Measurements from ENCODE around the gene PPIF.

Gene PPIF

DNA sequence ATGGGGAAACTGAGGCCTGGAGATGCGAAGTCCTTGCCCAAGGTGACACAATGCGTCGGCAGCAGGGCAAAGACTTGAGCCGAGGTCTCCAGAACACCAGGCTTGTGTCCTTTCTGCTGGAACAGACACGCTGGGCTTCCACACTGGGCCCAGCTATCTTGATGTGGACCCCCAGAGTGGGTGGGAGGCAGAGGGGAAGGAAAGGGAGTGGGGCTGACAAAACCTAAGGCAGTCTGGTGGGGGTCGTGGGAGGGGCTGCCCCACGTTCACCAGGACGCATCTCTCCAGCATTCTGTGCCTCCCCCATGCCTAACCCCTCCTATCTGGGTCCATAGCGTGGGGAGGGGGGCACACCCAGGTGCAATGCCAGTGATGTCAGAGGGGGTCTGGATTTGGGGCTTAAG lies 38.1 kb downstream of the PPIF start:
- DNase-seq (ENCODE audit: extremely low read depth in 1 of 2, low read depth in 1 of 2): no peak

DNA sequence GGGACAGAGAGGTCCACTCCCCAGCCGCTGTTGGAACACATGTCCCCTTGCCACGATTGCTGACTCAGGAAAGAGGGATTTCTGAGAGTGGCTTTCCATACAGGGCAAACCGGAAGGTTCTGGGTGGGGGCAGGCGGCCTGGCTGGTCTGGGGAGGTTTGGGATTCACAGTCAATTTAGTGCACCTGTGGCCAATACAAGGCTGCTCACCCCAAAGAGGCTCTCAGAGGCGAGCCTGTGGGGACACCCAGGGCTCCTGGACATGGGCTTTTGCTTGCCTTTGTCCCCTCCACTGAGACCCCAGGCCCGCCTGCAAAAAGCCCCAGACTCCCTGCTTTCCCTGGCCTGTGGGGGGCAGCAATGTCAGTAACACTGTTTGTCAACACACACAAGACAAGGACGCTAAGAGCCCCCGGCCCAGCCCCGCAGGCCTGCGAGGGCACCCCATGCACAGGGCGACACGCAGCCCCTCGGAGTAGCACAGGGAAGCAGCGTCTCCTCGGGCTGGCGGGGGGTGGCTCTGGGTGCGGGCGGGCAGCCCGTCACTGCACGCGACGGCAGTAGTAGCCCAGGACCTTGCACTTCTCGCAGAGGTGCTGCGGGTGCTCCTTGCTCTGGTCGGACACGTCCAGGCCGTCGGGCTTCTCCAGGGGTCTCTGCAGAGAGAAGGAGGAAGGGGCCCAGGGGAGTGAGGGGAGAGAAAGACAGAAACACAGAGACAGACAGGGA lies 38.7 kb downstream of the PPIF start:
- DNase-seq (ENCODE audit: extremely low read depth in 1 of 2, low read depth in 1 of 2): no peak

- DNase-seq (ENCODE audit: extremely low read depth in 1 of 2, low read depth in 1 of 2): no peak
Measured at GRCh38 chr10:79386637-79387465, 39.6 kb downstream of the PPIF start.

GRCh38 chr10:79387466-79387973 lies 40.3 kb downstream of the PPIF start:
- DNase-seq (ENCODE audit: extremely low read depth in 1 of 2, low read depth in 1 of 2): no peak

DNA sequence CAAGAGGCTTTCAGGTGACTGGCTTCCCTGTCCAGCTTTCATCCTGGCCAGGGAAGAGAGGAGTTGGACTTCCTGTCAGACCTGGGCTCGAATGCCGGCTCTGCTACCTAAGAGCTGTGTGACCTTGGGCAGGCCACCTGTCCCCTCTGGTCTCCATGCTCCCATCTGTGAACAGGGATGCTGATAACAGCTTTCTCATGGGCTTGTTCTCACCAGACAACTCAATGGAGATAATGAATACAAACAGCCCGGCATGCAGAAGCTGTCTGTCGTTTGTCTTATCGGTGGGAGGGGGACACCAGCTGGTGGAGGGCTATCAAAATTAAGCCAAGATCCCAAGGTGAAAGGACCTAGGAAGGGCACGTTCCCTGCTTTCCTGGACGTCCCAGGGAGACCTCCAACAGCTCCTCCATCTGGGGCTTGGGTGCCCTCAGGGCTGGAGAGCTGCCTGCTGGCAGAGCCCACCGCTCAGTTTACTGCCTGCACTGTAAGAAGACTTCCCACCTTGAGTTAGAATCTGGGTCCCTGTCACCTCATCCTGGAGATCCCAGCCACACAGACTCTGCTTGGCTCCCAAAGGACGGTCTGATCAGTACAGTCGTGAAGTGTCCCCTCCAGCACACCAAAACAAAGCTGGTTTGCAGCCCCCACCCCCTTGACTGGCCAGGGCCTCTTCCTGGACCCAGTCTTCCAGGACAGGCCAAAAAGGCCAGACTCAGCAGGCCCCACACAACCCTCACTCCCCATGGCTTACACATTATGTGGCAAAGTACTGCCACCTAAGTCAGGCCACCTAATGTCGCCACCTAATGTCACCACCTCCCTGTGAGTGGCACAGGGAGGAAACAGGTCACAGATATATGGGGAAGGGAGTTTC lies 40.9 kb downstream of the PPIF start:
- DNase-seq (ENCODE audit: extremely low read depth in 1 of 2, low read depth in 1 of 2): no peak

- DNase-seq (ENCODE audit: extremely low read depth in 1 of 2, low read depth in 1 of 2): no peak
Measured at GRCh38 chr10:79390057-79390456, 42.8 kb downstream of the PPIF start.

DNA sequence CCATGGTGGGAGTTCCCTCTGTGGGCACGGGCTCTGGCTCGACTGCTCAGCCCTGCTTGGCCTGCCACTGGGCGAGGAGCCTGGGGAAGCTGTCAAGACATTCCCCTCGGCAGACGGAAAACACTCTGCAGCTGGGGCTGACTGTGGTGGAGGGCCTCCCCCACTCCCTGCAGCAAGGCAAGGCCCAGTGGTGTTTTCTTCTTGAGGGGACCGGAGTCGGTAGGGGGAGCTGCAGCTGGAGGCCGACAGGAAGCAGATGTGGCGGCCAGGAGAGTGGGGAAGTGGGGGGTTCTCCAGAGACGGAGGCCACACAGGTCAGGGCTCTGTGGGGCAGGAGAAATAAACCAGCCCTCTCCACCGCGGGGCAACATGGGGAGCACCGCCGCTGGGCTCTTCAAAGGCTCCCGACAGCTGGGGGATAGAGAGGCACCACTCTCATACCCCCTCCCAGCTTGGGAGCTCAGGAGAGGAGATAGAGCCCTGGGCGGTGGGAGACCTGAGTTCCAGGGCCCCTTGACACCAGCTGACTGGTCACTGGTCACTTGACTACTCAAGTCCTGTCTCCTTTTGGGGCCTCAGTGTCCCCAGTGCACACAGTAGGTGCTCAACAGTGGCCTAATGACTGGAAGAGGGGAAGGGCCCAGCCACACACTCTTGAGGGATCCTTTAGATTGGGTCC lies 43.4 kb downstream of the PPIF start:
- DNase-seq (ENCODE audit: extremely low read depth in 1 of 2, low read depth in 1 of 2): no peak

GRCh38 chr10:79391231-79392019 lies 44.2 kb downstream of the PPIF start:
- no peak for DNase-seq (ENCODE audit: extremely low read depth in 1 of 2, low read depth in 1 of 2)

DNA sequence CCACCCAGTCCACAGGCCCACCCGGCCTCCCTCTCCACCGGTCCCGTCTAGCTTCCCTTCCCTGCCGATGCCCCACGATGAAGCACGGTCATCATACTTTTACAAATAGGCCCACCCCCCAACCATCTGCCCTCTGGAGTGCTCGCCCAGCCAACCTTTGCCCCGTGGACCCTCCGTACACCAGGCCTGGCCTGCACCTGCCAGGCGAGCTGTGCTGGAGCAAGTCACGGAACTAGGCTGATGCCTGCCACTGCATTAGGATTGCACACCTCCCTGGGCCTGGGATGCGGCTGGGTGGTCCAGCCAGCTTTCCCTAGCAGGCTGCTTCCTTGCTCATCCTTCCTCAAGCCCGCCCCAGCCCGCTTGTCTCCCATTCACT lies 44.7 kb downstream of the PPIF start:
- DNase-seq (ENCODE audit: extremely low read depth in 1 of 2, low read depth in 1 of 2): no peak

GRCh38 chr10:79392506-79393176 lies 45.4 kb downstream of the PPIF start:
- DNase-seq (ENCODE audit: extremely low read depth in 1 of 2, low read depth in 1 of 2): no peak

- no peak for DNase-seq (ENCODE audit: extremely low read depth in 1 of 2, low read depth in 1 of 2)
Measured at GRCh38 chr10:79393221-79393923, 46.1 kb downstream of the PPIF start.

DNA sequence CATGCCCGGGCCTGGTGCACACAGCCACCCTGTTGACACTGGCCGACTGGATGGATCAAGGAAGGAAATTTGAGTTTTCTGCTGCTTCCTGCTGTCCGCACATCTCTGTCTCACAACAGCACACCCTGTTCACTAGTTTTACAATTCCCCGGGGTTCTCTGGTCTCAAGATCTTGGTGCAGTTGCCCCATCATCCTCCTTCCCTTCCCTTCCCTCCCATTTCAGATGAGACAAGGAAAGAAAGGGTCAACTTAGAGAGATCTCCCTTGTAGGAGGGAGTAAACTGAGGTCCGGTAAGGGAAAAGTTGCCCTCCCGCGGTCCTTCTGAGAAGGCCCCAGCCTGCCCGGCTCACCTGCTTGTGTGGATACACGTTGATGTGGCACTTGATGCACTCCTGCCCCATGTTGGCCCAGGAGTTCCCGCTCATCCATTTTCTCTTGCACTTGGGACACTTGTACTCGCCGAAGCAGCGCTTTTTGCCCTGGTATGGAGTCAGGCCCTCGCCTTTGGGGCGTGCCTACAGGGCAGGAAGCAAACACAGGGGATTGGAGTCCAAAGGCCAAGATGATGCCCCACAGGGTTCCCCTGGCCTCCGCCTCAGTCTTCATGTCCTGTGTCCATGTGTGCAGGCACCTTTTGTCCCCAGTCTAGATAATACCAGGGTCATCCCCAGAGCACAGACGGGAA lies 46.8 kb downstream of the PPIF start:
- no peak for DNase-seq (ENCODE audit: extremely low read depth in 1 of 2, low read depth in 1 of 2)

- DNase-seq (ENCODE audit: extremely low read depth in 1 of 2, low read depth in 1 of 2): no peak
Measured at GRCh38 chr10:79394664-79395063, 47.4 kb downstream of the PPIF start.

- DNase-seq (ENCODE audit: extremely low read depth in 1 of 2, low read depth in 1 of 2): no peak
Measured at GRCh38 chr10:79396520-79396919, 49.3 kb downstream of the PPIF start.

DNA sequence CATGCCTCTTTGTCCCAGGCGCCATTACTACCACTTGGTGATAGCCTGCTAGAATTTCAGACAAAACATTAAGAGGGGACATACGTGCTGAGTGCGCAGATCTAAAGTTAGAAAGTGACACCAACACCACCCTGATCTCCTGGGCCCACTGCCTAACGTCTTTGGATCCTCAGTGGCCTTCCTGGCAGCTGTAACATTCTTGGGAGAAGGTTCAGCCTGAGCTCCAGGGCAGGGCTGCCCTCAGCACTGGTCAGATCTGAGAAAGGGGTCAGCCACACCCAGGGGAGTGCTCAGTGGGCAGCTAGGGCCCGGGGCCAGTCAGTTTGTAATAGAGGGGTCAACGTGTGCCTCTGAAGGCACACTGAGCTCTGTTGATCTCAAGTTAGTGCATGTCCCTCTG lies 49.8 kb downstream of the PPIF start:
- no peak for DNase-seq (ENCODE audit: extremely low read depth in 1 of 2, low read depth in 1 of 2)

GRCh38 chr10:79397575-79398303 lies 50.5 kb downstream of the PPIF start:
- no peak for DNase-seq (ENCODE audit: extremely low read depth in 1 of 2, low read depth in 1 of 2)

DNA sequence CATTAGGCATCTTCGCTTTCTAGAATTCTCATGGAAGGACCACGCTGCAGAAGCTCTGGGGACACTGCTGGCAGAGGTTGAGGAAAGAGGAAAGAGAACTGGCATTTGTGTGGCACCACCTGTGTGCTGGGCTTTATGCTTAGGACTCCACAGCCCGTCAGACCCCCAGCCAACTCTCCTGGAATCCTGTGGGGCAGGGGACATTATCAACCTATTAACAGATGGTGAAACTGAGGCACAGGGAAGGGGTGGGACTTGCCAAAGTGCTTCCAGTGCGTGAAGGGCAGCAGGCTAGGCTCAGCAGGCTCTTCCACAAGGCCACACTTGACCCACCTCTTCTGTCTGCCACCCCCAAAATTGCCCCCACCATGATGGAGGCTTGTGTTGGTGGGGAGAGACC lies 51.4 kb downstream of the PPIF start:
- no peak for DNase-seq (ENCODE audit: extremely low read depth in 1 of 2, low read depth in 1 of 2)
